Measurements from ENCODE around the gene DERL2.

- TF ChIP-seq POLR2A (IDR thresholded peaks at IDR 0.05) (no peak), EP300 (IDR thresholded peaks at IDR 0.05) (no peak)
- TF ChIP-seq, protein P1, sequence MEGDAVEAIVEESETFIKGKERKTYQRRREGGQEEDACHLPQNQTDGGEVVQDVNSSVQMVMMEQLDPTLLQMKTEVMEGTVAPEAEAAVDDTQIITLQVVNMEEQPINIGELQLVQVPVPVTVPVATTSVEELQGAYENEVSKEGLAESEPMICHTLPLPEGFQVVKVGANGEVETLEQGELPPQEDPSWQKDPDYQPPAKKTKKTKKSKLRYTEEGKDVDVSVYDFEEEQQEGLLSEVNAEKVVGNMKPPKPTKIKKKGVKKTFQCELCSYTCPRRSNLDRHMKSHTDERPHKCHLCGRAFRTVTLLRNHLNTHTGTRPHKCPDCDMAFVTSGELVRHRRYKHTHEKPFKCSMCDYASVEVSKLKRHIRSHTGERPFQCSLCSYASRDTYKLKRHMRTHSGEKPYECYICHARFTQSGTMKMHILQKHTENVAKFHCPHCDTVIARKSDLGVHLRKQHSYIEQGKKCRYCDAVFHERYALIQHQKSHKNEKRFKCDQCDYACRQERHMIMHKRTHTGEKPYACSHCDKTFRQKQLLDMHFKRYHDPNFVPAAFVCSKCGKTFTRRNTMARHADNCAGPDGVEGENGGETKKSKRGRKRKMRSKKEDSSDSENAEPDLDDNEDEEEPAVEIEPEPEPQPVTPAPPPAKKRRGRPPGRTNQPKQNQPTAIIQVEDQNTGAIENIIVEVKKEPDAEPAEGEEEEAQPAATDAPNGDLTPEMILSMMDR (IDR thresholded peaks at IDR 0.05): no peak
These were observed 48.2 kb downstream of the DERL2 start for GRCh38 chr17:5437721-5438317.
